ENCODE results near the gene KLF15.
A peak's percentile ranks its signal among the peaks of the same experiment; 100 is the strongest.

KLF15 gene

DNA sequence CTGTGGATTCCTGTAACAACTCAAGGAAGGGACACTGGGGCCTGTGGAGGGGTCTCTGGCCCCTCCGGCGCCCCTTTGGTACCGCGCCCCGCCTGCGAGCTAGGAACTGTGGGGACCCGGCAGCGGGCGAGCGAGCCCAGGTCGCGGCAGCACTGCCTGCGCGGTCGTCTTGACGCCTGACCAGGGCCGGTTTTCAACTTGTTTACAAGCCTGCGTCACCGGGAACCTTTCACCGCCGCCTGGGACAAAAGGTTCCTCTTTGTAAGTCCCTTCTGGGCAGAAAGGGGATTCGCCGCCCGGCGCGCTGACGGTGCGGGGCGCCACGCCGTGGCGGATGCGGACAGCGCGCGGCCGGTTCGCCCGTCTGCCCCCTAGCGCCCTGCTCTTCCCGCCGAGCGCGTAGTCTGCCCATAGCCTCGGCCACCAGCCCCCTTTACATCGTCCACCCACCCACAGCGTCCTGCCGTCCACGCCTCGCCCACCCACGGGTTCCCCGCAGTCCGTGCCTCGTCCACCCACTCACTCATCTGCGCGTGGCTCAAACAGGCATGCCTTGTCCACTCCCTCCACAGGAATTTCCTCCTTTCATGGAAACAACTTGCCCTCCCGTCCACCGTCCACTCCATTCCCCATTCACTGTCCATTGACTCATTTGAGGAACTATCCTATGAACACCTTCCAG is 32.0 kb upstream of the KLF15 start:
- Histone ChIP-seq H3K9me3 (ENCODE audit: control insufficient read depth, low read length) (no peaks in the 10 kb centered on the region), H3K36me3 (ENCODE audit: control insufficient read depth, insufficient read depth, low read length) (no peaks in the 10 kb centered on the region), H3K27ac (ENCODE audit: low read depth, low read length, severe bottlenecking) (peak overlapping the region; percentile 79), H3K4me3 (ENCODE audit: extremely low read depth, insufficient read depth, low read length, poor library complexity, severe bottlenecking) (peak overlapping the region; percentile 5), H3K4me1 (ENCODE audit: control insufficient read depth, insufficient read depth, low read length, poor library complexity, severe bottlenecking) (no peaks in the 10 kb centered on the region)
- 9 to 10% methylated on average over 37 to 54 of the region's 58 CpGs for WGBS, 2 experiments (ENCODE audit: insufficient coverage in 2 of 2)

GRCh38 chr3:126381966-126382365 is 24.8 kb upstream of the KLF15 start:
- 40 to 47% methylated on average over 2 of the region's 2 CpGs for WGBS, 2 experiments (ENCODE audit: insufficient coverage in 2 of 2)
- Histone ChIP-seq H3K4me1 (ENCODE audit: control insufficient read depth, insufficient read depth, low read length, poor library complexity, severe bottlenecking) (no peaks in the 10 kb centered on the region), H3K4me3 (ENCODE audit: extremely low read depth, insufficient read depth, low read length, poor library complexity, severe bottlenecking) (no peak overlapping the region), H3K27ac (ENCODE audit: low read depth, low read length, severe bottlenecking) (no peak overlapping the region), H3K9me3 (ENCODE audit: control insufficient read depth, low read length) (no peaks in the 10 kb centered on the region), H3K36me3 (ENCODE audit: control insufficient read depth, insufficient read depth, low read length) (no peaks in the 10 kb centered on the region)

- H3K36me3 ChIP-seq (ENCODE audit: control insufficient read depth, insufficient read depth, low read length), result no peaks in the 10 kb centered on the region
- H3K4me3 ChIP-seq (ENCODE audit: extremely low read depth, insufficient read depth, low read length, poor library complexity, severe bottlenecking), result no peak overlapping the region
- H3K27ac ChIP-seq (ENCODE audit: low read depth, low read length, severe bottlenecking), result no peak overlapping the region
- H3K9me3 ChIP-seq (ENCODE audit: control insufficient read depth, low read length), result no peaks in the 10 kb centered on the region
- WGBS, 2 experiments (ENCODE audit: insufficient coverage in 2 of 2), result 78 to 86% methylated on average over 12 to 14 of the region's 17 CpGs
- no peaks in the 10 kb centered on the region for H3K4me1 ChIP-seq (ENCODE audit: control insufficient read depth, insufficient read depth, low read length, poor library complexity, severe bottlenecking)
Observed at GRCh38 chr3:126380011-126380768, 23.0 kb upstream of the KLF15 start.

DNA sequence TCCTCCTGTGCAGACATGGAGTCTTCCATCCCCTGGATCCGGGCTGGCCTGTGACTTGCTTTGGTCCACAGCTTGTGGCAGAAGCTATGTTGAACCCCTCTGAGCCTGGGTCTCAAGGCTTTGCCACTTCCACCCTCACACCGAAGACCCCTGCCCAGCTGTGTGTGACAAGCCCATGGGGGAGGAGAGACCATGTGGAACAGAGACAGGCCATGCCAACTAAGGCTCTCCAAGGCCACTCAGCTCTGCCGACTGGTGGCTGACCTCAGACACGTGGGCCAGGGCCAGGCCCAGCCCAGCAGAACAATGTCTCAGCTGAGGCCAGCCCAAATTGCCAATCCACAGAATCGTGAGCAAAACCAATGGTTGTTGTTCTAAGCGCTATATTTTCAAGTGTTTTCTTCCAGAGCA is 21.1 kb upstream of the KLF15 start:
- no peak overlapping the region for H3K27ac ChIP-seq (ENCODE audit: low read depth, low read length, severe bottlenecking)
- no peak overlapping the region for H3K4me3 ChIP-seq (ENCODE audit: extremely low read depth, insufficient read depth, low read length, poor library complexity, severe bottlenecking)
- H3K36me3 ChIP-seq (ENCODE audit: control insufficient read depth, insufficient read depth, low read length), result no peaks in the 10 kb centered on the region
- WGBS, 2 experiments (ENCODE audit: insufficient coverage in 2 of 2), result 85 to 87% methylated on average over 5 of the region's 6 CpGs
- no peaks in the 10 kb centered on the region for H3K9me3 ChIP-seq (ENCODE audit: control insufficient read depth, low read length)
- no peaks in the 10 kb centered on the region for H3K4me1 ChIP-seq (ENCODE audit: control insufficient read depth, insufficient read depth, low read length, poor library complexity, severe bottlenecking)

DNA sequence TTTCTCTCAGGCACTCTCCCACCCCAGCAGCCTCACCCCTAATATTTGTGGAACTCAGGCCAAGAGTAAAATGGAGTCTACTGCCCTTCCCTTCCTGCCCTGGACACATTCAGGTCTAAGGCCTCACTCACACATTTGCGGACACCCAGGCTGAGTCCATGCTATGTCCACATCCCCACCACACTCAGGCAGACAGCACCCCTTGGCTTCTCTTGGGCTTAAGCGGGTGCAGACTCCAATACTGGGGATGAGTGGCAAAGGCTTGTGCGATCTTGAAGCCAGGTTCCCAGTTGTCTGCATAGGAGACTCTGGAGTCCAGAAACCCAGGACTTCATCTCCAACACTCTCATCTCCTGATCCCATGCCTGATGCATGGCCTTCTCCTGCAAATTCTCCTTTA is 20.0 kb upstream of the KLF15 start:
- H3K4me3 ChIP-seq (ENCODE audit: extremely low read depth, insufficient read depth, low read length, poor library complexity, severe bottlenecking), result no peak overlapping the region
- H3K27ac ChIP-seq (ENCODE audit: low read depth, low read length, severe bottlenecking), result no peak overlapping the region
- 93% methylated on average over 3 of the region's 3 CpGs for WGBS, 2 experiments (ENCODE audit: insufficient coverage in 2 of 2)
- no peaks in the 10 kb centered on the region for H3K9me3 ChIP-seq (ENCODE audit: control insufficient read depth, low read length)
- no peaks in the 10 kb centered on the region for H3K36me3 ChIP-seq (ENCODE audit: control insufficient read depth, insufficient read depth, low read length)
- no peaks in the 10 kb centered on the region for H3K4me1 ChIP-seq (ENCODE audit: control insufficient read depth, insufficient read depth, low read length, poor library complexity, severe bottlenecking)

- H3K27ac ChIP-seq (ENCODE audit: low read depth, low read length, severe bottlenecking), result no peak overlapping the region
Observed at GRCh38 chr3:126376444-126376843, 19.2 kb upstream of the KLF15 start.

DNA sequence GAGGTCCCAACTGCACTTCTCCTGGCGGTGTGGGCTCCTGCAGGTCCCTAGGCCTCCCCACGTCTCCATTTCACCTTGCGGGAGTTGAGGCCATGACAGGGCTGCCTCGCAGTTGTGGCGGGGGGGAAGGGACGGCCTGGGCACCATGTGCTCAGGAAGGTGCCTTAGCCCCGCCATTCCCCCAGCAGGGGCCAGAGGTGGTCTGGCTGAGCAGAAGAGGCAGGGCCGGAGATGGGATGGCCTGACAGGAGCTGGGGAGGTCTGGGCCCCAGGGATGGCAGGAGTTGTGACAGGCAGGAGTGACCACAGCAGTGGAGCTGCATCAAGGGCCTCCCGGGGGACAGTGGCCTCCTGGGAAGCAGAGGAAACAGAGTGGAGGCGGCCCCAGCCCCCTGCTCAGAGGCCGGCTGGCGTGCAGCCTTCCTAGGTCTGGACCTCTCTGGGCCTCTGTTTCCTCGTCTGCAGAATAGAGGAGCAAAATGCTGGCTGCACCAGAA is 18.7 kb upstream of the KLF15 start:
- H3K4me1 ChIP-seq (ENCODE audit: control insufficient read depth, insufficient read depth, low read length, poor library complexity, severe bottlenecking), result no peaks in the 10 kb centered on the region
- no peaks in the 10 kb centered on the region for H3K9me3 ChIP-seq (ENCODE audit: control insufficient read depth, low read length)
- no peak overlapping the region for H3K27ac ChIP-seq (ENCODE audit: low read depth, low read length, severe bottlenecking)
- WGBS, 2 experiments (ENCODE audit: insufficient coverage in 2 of 2), result 72 to 93% methylated on average over 9 of the region's 13 CpGs
- H3K4me3 ChIP-seq (ENCODE audit: extremely low read depth, insufficient read depth, low read length, poor library complexity, severe bottlenecking), result no peak overlapping the region
- no peaks in the 10 kb centered on the region for H3K36me3 ChIP-seq (ENCODE audit: control insufficient read depth, insufficient read depth, low read length)

More at GRCh38 chr3:126376444-126376843, 19.2 kb upstream of the KLF15 start:
- no peaks in the 10 kb centered on the region for H3K9me3 ChIP-seq (ENCODE audit: control insufficient read depth, low read length)
- no peaks in the 10 kb centered on the region for H3K36me3 ChIP-seq (ENCODE audit: control insufficient read depth, insufficient read depth, low read length)
- WGBS, 2 experiments (ENCODE audit: insufficient coverage in 2 of 2), result 67 to 73% methylated on average over 2 to 3 of the region's 3 CpGs
- H3K4me1 ChIP-seq (ENCODE audit: control insufficient read depth, insufficient read depth, low read length, poor library complexity, severe bottlenecking), result no peaks in the 10 kb centered on the region
- H3K4me3 ChIP-seq (ENCODE audit: extremely low read depth, insufficient read depth, low read length, poor library complexity, severe bottlenecking), result no peak overlapping the region

DNA sequence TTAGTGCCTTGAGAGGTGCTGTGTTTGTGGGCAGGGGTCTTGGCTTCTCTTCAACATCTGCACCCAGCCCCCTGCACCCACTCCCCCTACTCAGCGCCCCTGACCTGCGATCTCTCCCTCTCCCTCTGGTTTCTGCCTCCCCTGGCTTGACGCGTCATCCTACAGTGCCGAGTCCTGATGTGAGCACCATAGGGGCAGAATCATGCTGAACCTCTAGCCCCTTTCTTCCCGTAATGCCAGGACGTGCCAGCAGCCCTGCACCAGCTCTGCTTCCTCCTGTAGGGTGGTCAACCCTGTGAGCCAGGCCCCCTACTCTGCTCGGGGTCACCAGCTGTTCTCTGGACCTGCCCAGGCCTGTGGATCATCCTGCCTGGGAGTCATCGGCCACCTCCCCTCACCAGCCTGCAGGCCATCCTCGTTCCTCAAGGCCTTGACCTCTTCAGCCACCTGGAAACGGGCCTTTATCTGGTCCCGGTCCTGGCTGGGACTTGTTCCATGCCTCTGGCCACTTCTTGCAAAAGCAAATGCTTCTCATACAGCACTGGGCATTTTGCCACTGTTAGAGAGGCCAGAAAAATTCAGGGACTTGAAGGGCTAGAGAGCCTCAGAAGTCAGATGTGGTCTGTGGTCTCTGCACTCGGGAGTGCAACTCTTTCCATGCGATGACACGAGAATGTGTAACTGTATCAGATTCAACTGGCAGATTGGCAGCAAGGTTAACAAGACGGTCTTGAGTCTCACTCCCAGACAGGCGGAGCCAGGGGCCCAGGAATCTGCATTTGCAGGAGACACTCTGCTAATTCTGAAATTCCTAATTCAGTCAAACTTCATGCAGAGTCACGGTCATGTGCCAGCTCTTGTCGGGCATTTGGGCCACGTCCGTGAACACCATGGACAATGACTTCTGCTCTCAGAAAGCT is 16.7 kb upstream of the KLF15 start:
- Histone ChIP-seq H3K4me1 (ENCODE audit: control insufficient read depth, insufficient read depth, low read length, poor library complexity, severe bottlenecking) (no peaks in the 10 kb centered on the region), H3K27ac (ENCODE audit: low read depth, low read length, severe bottlenecking) (no peak overlapping the region), H3K4me3 (ENCODE audit: extremely low read depth, insufficient read depth, low read length, poor library complexity, severe bottlenecking) (no peak overlapping the region), H3K36me3 (ENCODE audit: control insufficient read depth, insufficient read depth, low read length) (no peaks in the 10 kb centered on the region), H3K9me3 (ENCODE audit: control insufficient read depth, low read length) (no peaks in the 10 kb centered on the region)
- WGBS, 2 experiments (ENCODE audit: insufficient coverage in 2 of 2), result 95% methylated on average over 19 to 20 of the region's 21 CpGs

DNA sequence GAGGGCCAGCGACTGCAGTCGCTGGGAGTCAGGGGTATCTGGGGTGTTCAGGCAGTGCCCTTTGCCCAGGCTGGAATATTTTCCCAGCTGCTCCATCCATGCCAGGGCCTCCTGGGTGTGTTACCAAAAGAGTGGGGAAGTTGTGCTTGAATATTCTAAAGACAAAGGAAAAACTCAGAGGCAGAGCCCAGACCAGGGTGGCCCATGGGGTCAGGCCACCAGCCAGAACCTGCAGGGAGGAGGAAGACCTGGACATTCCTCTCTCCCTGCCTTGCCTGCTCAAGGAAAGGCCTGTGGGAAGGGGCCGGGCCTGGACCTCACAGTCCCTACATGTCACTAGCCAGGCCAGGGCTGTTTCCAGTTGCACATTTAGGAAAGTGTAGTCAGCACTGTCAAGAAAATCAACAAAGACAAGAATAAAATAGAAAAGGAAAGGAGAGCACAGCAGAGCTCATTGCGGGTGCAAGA is 16.0 kb upstream of the KLF15 start:
- Histone ChIP-seq H3K27ac (ENCODE audit: low read depth, low read length, severe bottlenecking) (no peak overlapping the region), H3K36me3 (ENCODE audit: control insufficient read depth, insufficient read depth, low read length) (no peaks in the 10 kb centered on the region), H3K4me1 (ENCODE audit: control insufficient read depth, insufficient read depth, low read length, poor library complexity, severe bottlenecking) (no peaks in the 10 kb centered on the region), H3K9me3 (ENCODE audit: control insufficient read depth, low read length) (no peaks in the 10 kb centered on the region), H3K4me3 (ENCODE audit: extremely low read depth, insufficient read depth, low read length, poor library complexity, severe bottlenecking) (no peak overlapping the region)
- 90 to 100% methylated on average over 3 of the region's 4 CpGs for WGBS, 2 experiments (ENCODE audit: insufficient coverage in 2 of 2)

- 83 to 85% methylated on average over 7 to 11 of the region's 12 CpGs for WGBS, 2 experiments (ENCODE audit: insufficient coverage in 2 of 2)
- no peak overlapping the region for H3K4me3 ChIP-seq (ENCODE audit: extremely low read depth, insufficient read depth, low read length, poor library complexity, severe bottlenecking)
- no peaks in the 10 kb centered on the region for H3K9me3 ChIP-seq (ENCODE audit: control insufficient read depth, low read length)
- H3K4me1 ChIP-seq (ENCODE audit: control insufficient read depth, insufficient read depth, low read length, poor library complexity, severe bottlenecking), result no peaks in the 10 kb centered on the region
- no peaks in the 10 kb centered on the region for H3K36me3 ChIP-seq (ENCODE audit: control insufficient read depth, insufficient read depth, low read length)
- H3K27ac ChIP-seq (ENCODE audit: low read depth, low read length, severe bottlenecking), result no peak overlapping the region
Observed at GRCh38 chr3:126372413-126373145, 15.4 kb upstream of the KLF15 start.
